CD4-positive, alpha-beta T cell treated with Interleukin-17A for 4 hours (primary cell): ENCODE data around the gene CFAP221.

ENCODE experiments used
- DNase-seq: peaks from one replicate; pipeline ENCODE4 v3.0.0-alpha.2; 2020; ENCODE audit warnings: mixed read lengths

Gene CFAP221

GRCh38 chr2:119544075-119544938, at the start of gene CFAP221:
Gene CFAP221 (plus strand): TSS chr2:119544449. CDS start chr2:119546132, 1,683 bp downstream.
- DNase-seq, result peak; percentile 38

- no peak for DNase-seq
Measured at GRCh38 chr2:119495948-119496347, 48.3 kb upstream of the CFAP221 start.

GRCh38 chr2:119496682-119497081, 47.6 kb upstream of the CFAP221 start:
- DNase-seq, result no peak

GRCh38 chr2:119508756-119509155, 35.5 kb upstream of the CFAP221 start:
- DNase-seq, result no peak

GRCh38 chr2:119511989-119512388, 32.3 kb upstream of the CFAP221 start:
- DNase-seq, result no peak

- DNase-seq, result no peak
Measured at GRCh38 chr2:119512946-119513345, 31.3 kb upstream of the CFAP221 start.

- DNase-seq, result no peak
Measured at GRCh38 chr2:119513832-119514231, 30.4 kb upstream of the CFAP221 start.

GRCh38 chr2:119516121-119516520, 28.1 kb upstream of the CFAP221 start:
- DNase-seq, result no peak

GRCh38 chr2:119517433-119517832, 26.8 kb upstream of the CFAP221 start:
- DNase-seq, result peak; percentile 24

- no peak for DNase-seq
Measured at GRCh38 chr2:119518401-119519056, 25.7 kb upstream of the CFAP221 start.

- DNase-seq, result no peak
Measured at GRCh38 chr2:119519057-119519408, 25.2 kb upstream of the CFAP221 start.

GRCh38 chr2:119520696-119521432, 23.4 kb upstream of the CFAP221 start:
- no peak for DNase-seq

- no peak for DNase-seq
Measured at GRCh38 chr2:119521433-119522050, 22.7 kb upstream of the CFAP221 start.

- DNase-seq, result no peak
Measured at GRCh38 chr2:119522671-119523070, 21.6 kb upstream of the CFAP221 start.

- no peak for DNase-seq
Measured at GRCh38 chr2:119523383-119523951, 20.8 kb upstream of the CFAP221 start.

GRCh38 chr2:119523952-119524694, 20.1 kb upstream of the CFAP221 start, which contains the start of gene SCTR:
Gene SCTR (minus strand): TSS chr2:119524483. CDS start chr2:119524226, 257 bp downstream.
- DNase-seq, result no peak

- no peak for DNase-seq
Measured at GRCh38 chr2:119525614-119526013, 18.6 kb upstream of the CFAP221 start.

GRCh38 chr2:119527999-119528398, 16.2 kb upstream of the CFAP221 start:
- DNase-seq, result no peak

GRCh38 chr2:119531292-119531691, 13.0 kb upstream of the CFAP221 start:
- DNase-seq, result no peak

GRCh38 chr2:119533560-119533959, 10.7 kb upstream of the CFAP221 start:
- DNase-seq, result no peak

- DNase-seq, result no peak
Measured at GRCh38 chr2:119536211-119536610, 8.0 kb upstream of the CFAP221 start.

GRCh38 chr2:119536707-119537106, 7.5 kb upstream of the CFAP221 start:
- DNase-seq, result no peak
